ENCODE measurements around the gene ETF1.

The ETF1 gene

GRCh38 chr5:138536665-138537315 is 6.2 kb downstream of the ETF1 start:
- Histone ChIP-seq H3K9ac (ENCODE audit: low read length) (no peak overlapping the region), H3K36me3 (ENCODE audit: control insufficient read depth, insufficient read depth, low read length) (no peaks in the 10 kb centered on the region), H3K27ac (ENCODE audit: low read depth, low read length) (no peak overlapping the region), H3K4me1 (ENCODE audit: control insufficient read depth, insufficient read depth, low read length) (peaks cover 6% of the 10 kb centered on the region), H3K4me3 (ENCODE audit: low read length) (no peak overlapping the region), H3K27me3 (ENCODE audit: control insufficient read depth, insufficient read depth, low read length) (no peaks in the 10 kb centered on the region)

DNA sequence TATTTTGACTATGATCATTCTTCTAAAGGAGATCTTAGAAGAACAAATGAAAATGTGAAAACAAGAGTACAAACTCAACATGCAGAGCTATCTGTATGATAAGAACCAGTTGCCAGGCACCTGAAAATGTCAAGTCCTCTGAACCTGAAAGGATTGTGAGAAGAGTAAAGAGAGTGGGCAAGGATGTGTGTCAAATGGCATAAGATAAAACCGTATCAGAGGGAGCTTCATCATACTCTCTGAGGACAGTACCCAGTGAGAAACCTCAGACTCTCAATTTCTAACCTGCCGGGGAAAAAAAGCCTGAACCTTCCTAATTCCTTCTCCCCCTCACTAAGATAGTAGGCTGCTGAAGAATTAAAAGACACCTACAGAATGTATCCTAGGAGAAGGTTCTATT is 6.8 kb downstream of the ETF1 start:
- Histone ChIP-seq H3K4me1 (ENCODE audit: control insufficient read depth, insufficient read depth, low read length) (peaks cover 3% of the 10 kb centered on the region), H3K9ac (ENCODE audit: low read length) (no peak overlapping the region), H3K27ac (ENCODE audit: low read depth, low read length) (no peak overlapping the region), H3K27me3 (ENCODE audit: control insufficient read depth, insufficient read depth, low read length) (no peaks in the 10 kb centered on the region), H3K36me3 (ENCODE audit: control insufficient read depth, insufficient read depth, low read length) (no peaks in the 10 kb centered on the region), H3K4me3 (ENCODE audit: low read length) (no peak overlapping the region)

- no peaks in the 10 kb centered on the region for H3K4me1 ChIP-seq (ENCODE audit: control insufficient read depth, insufficient read depth, low read length)
- no peaks in the 10 kb centered on the region for H3K36me3 ChIP-seq (ENCODE audit: control insufficient read depth, insufficient read depth, low read length)
- H3K9ac ChIP-seq (ENCODE audit: low read length): no peak overlapping the region
- no peaks in the 10 kb centered on the region for H3K27me3 ChIP-seq (ENCODE audit: control insufficient read depth, insufficient read depth, low read length)
- no peak overlapping the region for H3K4me3 ChIP-seq (ENCODE audit: low read length)
- H3K27ac ChIP-seq (ENCODE audit: low read depth, low read length): no peak overlapping the region
Measured at GRCh38 chr5:138533973-138534941, 8.8 kb downstream of the ETF1 start.

DNA sequence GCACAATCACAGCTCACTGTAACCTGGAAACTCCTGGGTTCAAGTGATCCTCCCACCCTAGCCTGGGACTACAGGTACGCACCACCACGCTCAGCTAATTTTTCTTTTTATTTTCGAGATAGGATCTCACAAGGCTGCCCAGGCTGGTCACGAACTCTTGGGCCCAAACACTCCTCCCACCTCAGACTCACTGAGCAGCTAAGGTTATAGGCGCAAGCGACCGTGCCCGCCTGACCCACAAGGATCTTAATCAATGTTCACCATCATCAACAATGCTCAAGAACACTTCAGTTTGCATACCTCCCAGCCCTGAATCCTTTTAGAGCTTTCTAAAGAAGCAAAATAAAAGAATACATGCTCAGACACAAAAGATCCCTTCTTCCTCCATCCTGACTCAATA is 13.2 kb downstream of the ETF1 start:
- Histone ChIP-seq H3K9ac (ENCODE audit: low read length) (no peak overlapping the region), H3K4me3 (ENCODE audit: low read length) (no peak overlapping the region), H3K36me3 (ENCODE audit: control insufficient read depth, insufficient read depth, low read length) (no peaks in the 10 kb centered on the region), H3K4me1 (ENCODE audit: control insufficient read depth, insufficient read depth, low read length) (no peaks in the 10 kb centered on the region), H3K27ac (ENCODE audit: low read depth, low read length) (no peak overlapping the region), H3K27me3 (ENCODE audit: control insufficient read depth, insufficient read depth, low read length) (no peaks in the 10 kb centered on the region)

DNA sequence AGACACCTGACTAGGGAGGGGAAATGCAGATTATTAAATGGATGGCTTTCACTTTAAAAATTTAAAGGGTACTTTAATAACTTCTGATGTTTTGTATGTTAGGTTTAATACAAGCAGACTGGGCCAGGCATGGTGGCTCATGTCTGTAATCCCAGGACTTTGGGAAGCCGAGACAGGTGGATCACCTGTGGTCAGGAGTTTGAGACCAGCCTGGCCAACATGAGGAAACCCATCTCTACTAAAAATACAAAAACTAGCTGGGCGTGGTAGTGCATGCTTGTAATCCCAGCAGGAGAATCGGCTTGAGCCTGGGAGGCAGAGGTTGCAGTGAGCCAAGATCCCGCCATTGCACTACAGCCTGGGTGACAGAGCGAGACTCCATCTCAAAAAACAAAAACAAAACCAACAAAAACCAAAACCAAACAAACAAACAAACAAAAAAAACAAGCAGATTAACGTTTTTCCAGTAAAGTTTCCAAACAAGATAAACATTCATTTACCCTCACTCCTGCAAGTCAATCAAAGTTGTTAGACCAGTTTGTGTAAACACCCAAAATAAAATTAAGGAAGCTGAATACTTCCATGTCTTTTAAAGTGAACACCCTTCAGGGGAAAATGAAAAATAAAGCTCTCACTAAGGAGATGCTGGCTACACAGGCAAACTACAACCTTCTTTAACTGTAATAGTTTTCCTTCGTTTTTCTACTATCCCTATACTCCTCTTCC is 14.1 kb downstream of the ETF1 start:
- H3K36me3 ChIP-seq (ENCODE audit: control insufficient read depth, insufficient read depth, low read length): no peaks in the 10 kb centered on the region
- H3K9ac ChIP-seq (ENCODE audit: low read length): no peak overlapping the region
- H3K4me1 ChIP-seq (ENCODE audit: control insufficient read depth, insufficient read depth, low read length): no peaks in the 10 kb centered on the region
- no peak overlapping the region for H3K27ac ChIP-seq (ENCODE audit: low read depth, low read length)
- H3K27me3 ChIP-seq (ENCODE audit: control insufficient read depth, insufficient read depth, low read length): no peaks in the 10 kb centered on the region
- H3K4me3 ChIP-seq (ENCODE audit: low read length): no peak overlapping the region

GRCh38 chr5:138528208-138528607 is 14.8 kb downstream of the ETF1 start:
- H3K9ac ChIP-seq (ENCODE audit: low read length): no peak overlapping the region
- H3K36me3 ChIP-seq (ENCODE audit: control insufficient read depth, insufficient read depth, low read length): no peaks in the 10 kb centered on the region
- no peaks in the 10 kb centered on the region for H3K27me3 ChIP-seq (ENCODE audit: control insufficient read depth, insufficient read depth, low read length)
- H3K4me3 ChIP-seq (ENCODE audit: low read length): no peak overlapping the region
- no peaks in the 10 kb centered on the region for H3K4me1 ChIP-seq (ENCODE audit: control insufficient read depth, insufficient read depth, low read length)
- H3K27ac ChIP-seq (ENCODE audit: low read depth, low read length): no peak overlapping the region

- Histone ChIP-seq H3K27ac (ENCODE audit: low read depth, low read length) (no peak overlapping the region), H3K36me3 (ENCODE audit: control insufficient read depth, insufficient read depth, low read length) (no peaks in the 10 kb centered on the region), H3K27me3 (ENCODE audit: control insufficient read depth, insufficient read depth, low read length) (no peaks in the 10 kb centered on the region), H3K4me1 (ENCODE audit: control insufficient read depth, insufficient read depth, low read length) (no peaks in the 10 kb centered on the region), H3K4me3 (ENCODE audit: low read length) (no peak overlapping the region), H3K9ac (ENCODE audit: low read length) (no peak overlapping the region)
Measured at GRCh38 chr5:138527170-138527569, 15.9 kb downstream of the ETF1 start.

DNA sequence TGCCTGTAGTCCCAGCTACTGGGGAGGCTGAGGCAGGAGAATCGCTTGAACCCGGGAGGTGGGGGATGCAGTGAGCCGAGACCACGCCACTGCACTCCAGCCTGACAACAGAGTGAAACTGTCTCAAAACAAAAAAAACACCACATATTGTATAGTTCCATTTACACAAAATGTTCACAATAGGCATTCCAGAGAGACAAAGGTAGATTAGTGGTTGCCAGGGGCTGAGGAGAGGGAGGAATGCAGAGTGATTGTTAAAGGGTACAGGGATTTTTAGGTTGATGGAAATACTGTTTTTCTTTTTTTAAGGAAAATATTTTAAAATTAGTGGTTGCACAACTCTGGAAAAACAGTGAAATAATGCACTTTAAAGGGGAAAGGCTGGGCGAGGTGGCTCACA is 19.6 kb downstream of the ETF1 start:
- Histone ChIP-seq H3K27ac (ENCODE audit: low read depth, low read length) (no peak overlapping the region), H3K27me3 (ENCODE audit: control insufficient read depth, insufficient read depth, low read length) (no peaks in the 10 kb centered on the region), H3K9ac (ENCODE audit: low read length) (no peak overlapping the region), H3K4me3 (ENCODE audit: low read length) (no peak overlapping the region), H3K36me3 (ENCODE audit: control insufficient read depth, insufficient read depth, low read length) (peaks cover 5% of the 10 kb centered on the region), H3K4me1 (ENCODE audit: control insufficient read depth, insufficient read depth, low read length) (no peaks in the 10 kb centered on the region)

- H3K27ac ChIP-seq (ENCODE audit: low read depth, low read length): no peak overlapping the region
- no peaks in the 10 kb centered on the region for H3K4me1 ChIP-seq (ENCODE audit: control insufficient read depth, insufficient read depth, low read length)
- H3K36me3 ChIP-seq (ENCODE audit: control insufficient read depth, insufficient read depth, low read length): peaks cover 14% of the 10 kb centered on the region
- H3K4me3 ChIP-seq (ENCODE audit: low read length): no peak overlapping the region
- H3K27me3 ChIP-seq (ENCODE audit: control insufficient read depth, insufficient read depth, low read length): no peaks in the 10 kb centered on the region
- no peak overlapping the region for H3K9ac ChIP-seq (ENCODE audit: low read length)
Measured at GRCh38 chr5:138520971-138521370, 22.1 kb downstream of the ETF1 start.

- H3K36me3 ChIP-seq (ENCODE audit: control insufficient read depth, insufficient read depth, low read length): peaks cover 21% of the 10 kb centered on the region
- H3K9ac ChIP-seq (ENCODE audit: low read length): no peak overlapping the region
- H3K4me1 ChIP-seq (ENCODE audit: control insufficient read depth, insufficient read depth, low read length): no peaks in the 10 kb centered on the region
- H3K4me3 ChIP-seq (ENCODE audit: low read length): no peak overlapping the region
- no peak overlapping the region for H3K27ac ChIP-seq (ENCODE audit: low read depth, low read length)
- H3K27me3 ChIP-seq (ENCODE audit: control insufficient read depth, insufficient read depth, low read length): no peaks in the 10 kb centered on the region
Measured at GRCh38 chr5:138517437-138517836, 25.6 kb downstream of the ETF1 start.

GRCh38 chr5:138515556-138516245 is 27.3 kb downstream of the ETF1 start:
- H3K27ac ChIP-seq (ENCODE audit: low read depth, low read length): no peak overlapping the region
- no peaks in the 10 kb centered on the region for H3K27me3 ChIP-seq (ENCODE audit: control insufficient read depth, insufficient read depth, low read length)
- H3K9ac ChIP-seq (ENCODE audit: low read length): no peak overlapping the region
- H3K4me3 ChIP-seq (ENCODE audit: low read length): no peak overlapping the region
- H3K4me1 ChIP-seq (ENCODE audit: control insufficient read depth, insufficient read depth, low read length): no peaks in the 10 kb centered on the region
- H3K36me3 ChIP-seq (ENCODE audit: control insufficient read depth, insufficient read depth, low read length): peaks cover 21% of the 10 kb centered on the region

- no peak overlapping the region for H3K27ac ChIP-seq (ENCODE audit: low read depth, low read length)
- H3K27me3 ChIP-seq (ENCODE audit: control insufficient read depth, insufficient read depth, low read length): no peaks in the 10 kb centered on the region
- no peaks in the 10 kb centered on the region for H3K4me1 ChIP-seq (ENCODE audit: control insufficient read depth, insufficient read depth, low read length)
- H3K36me3 ChIP-seq (ENCODE audit: control insufficient read depth, insufficient read depth, low read length): peaks cover 20% of the 10 kb centered on the region
- no peak overlapping the region for H3K9ac ChIP-seq (ENCODE audit: low read length)
- H3K4me3 ChIP-seq (ENCODE audit: low read length): no peak overlapping the region
Measured at GRCh38 chr5:138514021-138514420, 29.0 kb downstream of the ETF1 start.

All from rectal smooth muscle tissue (tissue), 1 donor.